Lower leg skin (tissue), 3 donors: ENCODE results near the gene KLRK1.

ENCODE experiments used
- POLR2A ChIP-seq, 2 donors: fragments of 450-650 bp; IDR thresholded peaks; one replicate each; pipeline ENCODE4 v1.6.1; 2016 to 2017; ENCODE audit warnings: antibody characterized with exemption in 2 of 2, mild to moderate bottlenecking in 1 of 2, moderate library complexity in 1 of 2
- TF ChIP-seq, protein P1 (sequence below), 3 donors: fragments of 450-650 bp; IDR thresholded peaks; one replicate each; pipeline ENCODE4 v1.5.1; 2016; ENCODE audit warnings: antibody characterized with exemption in 3 of 3, mild to moderate bottlenecking in 3 of 3, moderate library complexity in 2 of 3

DNA sequence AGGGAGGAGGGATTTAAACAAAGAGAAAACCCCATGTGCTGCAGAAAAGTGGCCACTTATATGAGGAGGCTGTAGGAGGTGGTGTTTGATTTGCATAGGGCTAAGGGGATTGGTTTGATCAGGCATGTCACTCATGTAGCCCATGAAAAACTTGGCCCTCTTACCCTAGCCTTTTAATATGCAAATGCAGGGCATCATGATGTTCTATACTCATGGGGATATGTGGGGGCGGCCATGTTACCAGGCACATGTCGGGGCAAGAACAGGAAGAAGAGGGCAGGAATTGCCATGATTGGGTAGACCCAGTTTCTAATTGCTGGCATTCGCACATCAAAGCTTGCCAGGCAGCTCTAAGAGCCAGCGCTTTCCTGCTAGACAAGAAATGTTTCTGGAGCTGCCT, 28.8 kb downstream of the KLRK1 start:
- TF ChIP-seq, protein P1, sequence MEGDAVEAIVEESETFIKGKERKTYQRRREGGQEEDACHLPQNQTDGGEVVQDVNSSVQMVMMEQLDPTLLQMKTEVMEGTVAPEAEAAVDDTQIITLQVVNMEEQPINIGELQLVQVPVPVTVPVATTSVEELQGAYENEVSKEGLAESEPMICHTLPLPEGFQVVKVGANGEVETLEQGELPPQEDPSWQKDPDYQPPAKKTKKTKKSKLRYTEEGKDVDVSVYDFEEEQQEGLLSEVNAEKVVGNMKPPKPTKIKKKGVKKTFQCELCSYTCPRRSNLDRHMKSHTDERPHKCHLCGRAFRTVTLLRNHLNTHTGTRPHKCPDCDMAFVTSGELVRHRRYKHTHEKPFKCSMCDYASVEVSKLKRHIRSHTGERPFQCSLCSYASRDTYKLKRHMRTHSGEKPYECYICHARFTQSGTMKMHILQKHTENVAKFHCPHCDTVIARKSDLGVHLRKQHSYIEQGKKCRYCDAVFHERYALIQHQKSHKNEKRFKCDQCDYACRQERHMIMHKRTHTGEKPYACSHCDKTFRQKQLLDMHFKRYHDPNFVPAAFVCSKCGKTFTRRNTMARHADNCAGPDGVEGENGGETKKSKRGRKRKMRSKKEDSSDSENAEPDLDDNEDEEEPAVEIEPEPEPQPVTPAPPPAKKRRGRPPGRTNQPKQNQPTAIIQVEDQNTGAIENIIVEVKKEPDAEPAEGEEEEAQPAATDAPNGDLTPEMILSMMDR (IDR thresholded peaks at IDR 0.05): no peak
- TF ChIP-seq POLR2A (IDR thresholded peaks at IDR 0.05): no peak
